CD4-positive, CD25-positive, alpha-beta regulatory T cell (primary cell): Measurements from ENCODE around the gene APOA4. TPM values are rescaled to one million over a fixed set of nuclear protein-coding genes. Genes with fewer than 3 reads are reported as not detected.

Experiments
- ATAC-seq, 2 donors: fragments of 150-1000 bp; cut with Tn5 transposase; one replicate each; pipeline ENCODE4 v1.10.0; 2021; ENCODE audit warnings: low read depth in 2 of 2, moderate number of reproducible peaks in 2 of 2, moderate library complexity in 1 of 2
- DNase-seq, 3 donors: peaks; one replicate each; pipeline versions ENCODE4 v3.0.0 to v3.0.0-alpha.2; 2012 to 2022; ENCODE audit warnings: mixed read lengths in 1 of 3
- H3K27ac ChIP-seq: one replicate; pipeline ENCODE4 v1.7.0; 2013; ENCODE audit warnings: mild to moderate bottlenecking, low read length; ENCODE audit not compliant: insufficient read depth, poor library complexity, severe bottlenecking
- H3K27me3 ChIP-seq: one replicate; pipeline ENCODE4 v1.7.0; 2013; ENCODE audit warnings: low read length; ENCODE audit not compliant: control insufficient read depth, insufficient read depth
- H3K36me3 ChIP-seq: one replicate; pipeline ENCODE4 v1.7.0; 2013; ENCODE audit warnings: mild to moderate bottlenecking, low read length, moderate library complexity; ENCODE audit not compliant: control insufficient read depth, insufficient read depth
- H3K4me1 ChIP-seq: 2 replicates; pipeline ENCODE4 v1.7.0; 2013; ENCODE audit warnings: mild to moderate bottlenecking, low read length; ENCODE audit not compliant: insufficient read depth, control insufficient read depth, poor library complexity, severe bottlenecking
- H3K4me3 ChIP-seq: one replicate; pipeline ENCODE4 v1.7.0; 2013; ENCODE audit warnings: low read depth, mild to moderate bottlenecking, low read length, moderate library complexity
- H3K9me3 ChIP-seq, 2 experiments: 1 replicate in 1 of 2; 2 replicates in 1 of 2; pipeline ENCODE4 v1.7.0; 2013; ENCODE audit warnings: low read length in 2 of 2, mild to moderate bottlenecking in 1 of 2, moderate library complexity in 1 of 2; ENCODE audit not compliant: control insufficient read depth in 2 of 2
- H3K27ac Mint-ChIP-seq, 3 donors: one replicate each; pipeline ENCODE4 v1.8.0; 2020 to 2022; ENCODE audit warnings: mild to moderate bottlenecking in 3 of 3, mixed read lengths in 3 of 3, moderate library complexity in 2 of 3
- H3K27me3 Mint-ChIP-seq: one replicate; pipeline ENCODE4 v1.8.0; 2022; ENCODE audit warnings: mild to moderate bottlenecking, mixed read lengths
- H3K36me3 Mint-ChIP-seq: one replicate; pipeline ENCODE4 v1.8.0; 2020; ENCODE audit warnings: mixed read lengths
- H3K4me1 Mint-ChIP-seq, 4 donors: one replicate each; pipeline ENCODE4 v1.8.0; 2020 to 2022; ENCODE audit warnings: mixed read lengths in 4 of 4, mild to moderate bottlenecking in 1 of 4
- H3K4me3 Mint-ChIP-seq, 4 donors: one replicate each; pipeline ENCODE4 v1.8.0; 2020 to 2022; ENCODE audit warnings: mild to moderate bottlenecking in 4 of 4, mixed read lengths in 4 of 4, moderate library complexity in 3 of 4
- H3K9me3 Mint-ChIP-seq, 7 donors: one replicate each; pipeline ENCODE4 v1.8.0; 2020 to 2022; ENCODE audit warnings: mixed read lengths in 7 of 7, mild to moderate bottlenecking in 3 of 7, moderate library complexity in 2 of 7
- polyA plus RNA-seq, 4 donors: library from polyadenylated mRNA; unstranded; fragments of 300-500 nt; fragmentation: Illumina TruSeq; gene quantifications; one replicate each; pipeline ENCODE4 v1.2.3, GENCODE V29; 2021
- total RNA-seq: library from RNA; stranded (reverse); gene quantifications from one replicate; pipeline ENCODE4 v1.2.3, GENCODE V29; 2022

The APOA4 gene
- total and polyA plus RNA-seq, 5 donors from 2014 or later = not detected

GRCh38 chr11:116819049-116819448 lies 4.1 kb downstream of the APOA4 start:
- Histone ChIP-seq H3K9me3 (no peaks in the 10 kb centered on the region), H3K4me3 (no peak overlapping the region), H3K36me3 (no peaks in the 10 kb centered on the region), H3K4me1 (no peaks in the 10 kb centered on the region), H3K27ac (no peak overlapping the region), H3K27me3 (no peaks in the 10 kb centered on the region)
- no peak overlapping the region for H3K27ac Mint-ChIP-seq
- no peaks in the 10 kb centered on the region for H3K36me3 Mint-ChIP-seq
- ATAC-seq (no peak), DNase-seq (no peak)
- H3K27me3 Mint-ChIP-seq = no peaks in the 10 kb centered on the region
- no peaks in the 10 kb centered on the region for H3K4me1 Mint-ChIP-seq
- no peak overlapping the region for H3K4me3 Mint-ChIP-seq
- H3K9me3 Mint-ChIP-seq = no peaks in the 10 kb centered on the region

DNA sequence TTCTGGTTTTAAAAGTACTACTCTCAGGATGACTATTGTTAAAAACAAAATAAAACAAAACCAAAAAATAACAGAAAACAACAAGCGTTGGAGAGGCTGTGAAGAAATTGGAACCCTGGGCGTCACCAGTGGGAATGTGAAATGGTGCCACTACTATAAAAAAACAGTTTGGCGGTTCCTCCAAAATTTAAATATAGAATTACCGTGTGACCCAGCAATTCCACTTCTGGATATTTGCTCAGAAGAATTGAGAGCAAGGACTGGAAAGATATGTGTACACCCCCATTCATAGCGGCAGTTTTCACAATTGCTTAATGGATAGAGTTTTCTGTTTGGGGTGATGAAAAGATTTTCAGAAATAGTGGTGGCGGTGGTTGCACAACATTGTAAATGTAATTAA lies 8.6 kb downstream of the APOA4 start:
- Mint-ChIP-seq H3K4me1 (no peaks in the 10 kb centered on the region), H3K36me3 (no peaks in the 10 kb centered on the region), H3K27ac (no peak overlapping the region), H3K4me3 (no peak overlapping the region), H3K27me3 (no peaks in the 10 kb centered on the region), H3K9me3 (peaks cover 0 to 1% (median 0%) of the 10 kb centered on the region in 7 donors)
- Histone ChIP-seq H3K9me3 (no peaks in the 10 kb centered on the region), H3K36me3 (no peaks in the 10 kb centered on the region), H3K27ac (no peak overlapping the region), H3K4me1 (no peaks in the 10 kb centered on the region), H3K4me3 (no peak overlapping the region), H3K27me3 (no peaks in the 10 kb centered on the region)
- ATAC-seq (no peak), DNase-seq (no peak)

DNA sequence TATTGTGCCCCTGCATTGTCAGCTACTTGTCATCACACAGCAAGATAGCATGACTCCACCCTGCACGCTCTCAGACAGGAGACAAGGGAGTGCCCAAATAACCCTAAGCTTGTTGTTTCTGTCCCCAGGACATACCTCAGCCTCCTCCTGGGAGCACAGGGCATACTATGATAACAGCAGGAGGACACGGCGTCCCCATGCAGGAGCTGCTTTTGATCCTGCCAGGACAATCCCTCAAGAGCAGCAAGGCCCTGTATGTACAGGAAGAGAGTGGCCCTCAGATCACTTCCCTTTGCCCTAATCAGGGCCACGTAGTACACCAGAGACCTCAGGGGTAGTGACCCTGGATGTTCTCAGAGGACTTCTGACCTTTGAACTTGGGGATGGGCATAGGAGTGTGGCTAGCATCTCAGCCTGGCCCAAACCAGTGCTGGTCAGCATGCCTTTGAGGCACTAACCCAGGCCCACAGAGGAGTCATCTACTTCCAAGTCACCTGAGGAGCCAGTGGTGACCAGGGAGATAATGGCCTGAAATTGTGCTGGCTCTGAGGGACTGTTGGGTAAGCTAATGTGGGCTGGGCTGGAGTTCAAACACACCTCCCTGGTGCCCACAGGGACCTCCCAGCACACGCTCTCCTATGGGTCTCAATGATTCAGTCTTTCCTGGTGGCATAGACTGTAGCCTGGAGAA lies 9.2 kb downstream of the APOA4 start:
- H3K27ac Mint-ChIP-seq = no peak overlapping the region
- H3K4me3 ChIP-seq = no peak overlapping the region
- ATAC-seq (no peak), DNase-seq (no peak)
- peaks cover 0 to 1% (median 0%) of the 10 kb centered on the region in 7 donors for H3K9me3 Mint-ChIP-seq
- no peaks in the 10 kb centered on the region for H3K36me3 ChIP-seq
- no peaks in the 10 kb centered on the region for H3K36me3 Mint-ChIP-seq
- H3K27me3 Mint-ChIP-seq = no peaks in the 10 kb centered on the region
- no peak overlapping the region for H3K27ac ChIP-seq
- H3K9me3 ChIP-seq = no peaks in the 10 kb centered on the region
- H3K4me1 ChIP-seq = no peaks in the 10 kb centered on the region
- H3K4me1 Mint-ChIP-seq = no peaks in the 10 kb centered on the region
- no peak overlapping the region for H3K4me3 Mint-ChIP-seq
- no peaks in the 10 kb centered on the region for H3K27me3 ChIP-seq

- no peak overlapping the region for H3K27ac Mint-ChIP-seq
- ATAC-seq = no peak
- Histone ChIP-seq H3K4me1 (no peaks in the 10 kb centered on the region), H3K27ac (no peak overlapping the region), H3K36me3 (no peaks in the 10 kb centered on the region), H3K27me3 (no peaks in the 10 kb centered on the region), H3K9me3 (no peaks in the 10 kb centered on the region), H3K4me3 (no peak overlapping the region)
- H3K4me1 Mint-ChIP-seq = no peaks in the 10 kb centered on the region
- no peaks in the 10 kb centered on the region for H3K36me3 Mint-ChIP-seq
- DNase-seq = no peak
- no peak overlapping the region for H3K4me3 Mint-ChIP-seq
- no peaks in the 10 kb centered on the region for H3K27me3 Mint-ChIP-seq
- H3K9me3 Mint-ChIP-seq = peaks cover 0 to 1% (median 0%) of the 10 kb centered on the region in 7 donors
These were observed 9.9 kb downstream of the APOA4 start for GRCh38 chr11:116813170-116813569.

GRCh38 chr11:116812109-116812508 lies 11.0 kb downstream of the APOA4 start:
- H3K4me1 ChIP-seq = no peaks in the 10 kb centered on the region
- H3K36me3 Mint-ChIP-seq = no peaks in the 10 kb centered on the region
- H3K27ac ChIP-seq = no peak overlapping the region
- H3K9me3 Mint-ChIP-seq = peaks cover 0 to 1% (median 0%) of the 10 kb centered on the region in 7 donors
- no peaks in the 10 kb centered on the region for H3K9me3 ChIP-seq
- no peak overlapping the region for H3K4me3 Mint-ChIP-seq
- H3K27me3 ChIP-seq = no peaks in the 10 kb centered on the region
- no peaks in the 10 kb centered on the region for H3K4me1 Mint-ChIP-seq
- ATAC-seq (no peak), DNase-seq (no peak)
- no peak overlapping the region for H3K27ac Mint-ChIP-seq
- H3K27me3 Mint-ChIP-seq = no peaks in the 10 kb centered on the region
- H3K36me3 ChIP-seq = no peaks in the 10 kb centered on the region
- no peak overlapping the region for H3K4me3 ChIP-seq

GRCh38 chr11:116811194-116811593 lies 11.9 kb downstream of the APOA4 start:
- Mint-ChIP-seq H3K4me1 (no peaks in the 10 kb centered on the region), H3K4me3 (no peak overlapping the region), H3K9me3 (peaks cover 0 to 1% (median 0%) of the 10 kb centered on the region in 7 donors), H3K27me3 (peaks cover under 1% of the 10 kb centered on the region), H3K36me3 (no peaks in the 10 kb centered on the region), H3K27ac (no peak overlapping the region)
- Histone ChIP-seq H3K4me3 (no peak overlapping the region), H3K36me3 (no peaks in the 10 kb centered on the region), H3K27me3 (no peaks in the 10 kb centered on the region), H3K27ac (no peak overlapping the region), H3K4me1 (no peaks in the 10 kb centered on the region), H3K9me3 (no peaks in the 10 kb centered on the region)
- DNase-seq (no peak), ATAC-seq (no peak)

DNA sequence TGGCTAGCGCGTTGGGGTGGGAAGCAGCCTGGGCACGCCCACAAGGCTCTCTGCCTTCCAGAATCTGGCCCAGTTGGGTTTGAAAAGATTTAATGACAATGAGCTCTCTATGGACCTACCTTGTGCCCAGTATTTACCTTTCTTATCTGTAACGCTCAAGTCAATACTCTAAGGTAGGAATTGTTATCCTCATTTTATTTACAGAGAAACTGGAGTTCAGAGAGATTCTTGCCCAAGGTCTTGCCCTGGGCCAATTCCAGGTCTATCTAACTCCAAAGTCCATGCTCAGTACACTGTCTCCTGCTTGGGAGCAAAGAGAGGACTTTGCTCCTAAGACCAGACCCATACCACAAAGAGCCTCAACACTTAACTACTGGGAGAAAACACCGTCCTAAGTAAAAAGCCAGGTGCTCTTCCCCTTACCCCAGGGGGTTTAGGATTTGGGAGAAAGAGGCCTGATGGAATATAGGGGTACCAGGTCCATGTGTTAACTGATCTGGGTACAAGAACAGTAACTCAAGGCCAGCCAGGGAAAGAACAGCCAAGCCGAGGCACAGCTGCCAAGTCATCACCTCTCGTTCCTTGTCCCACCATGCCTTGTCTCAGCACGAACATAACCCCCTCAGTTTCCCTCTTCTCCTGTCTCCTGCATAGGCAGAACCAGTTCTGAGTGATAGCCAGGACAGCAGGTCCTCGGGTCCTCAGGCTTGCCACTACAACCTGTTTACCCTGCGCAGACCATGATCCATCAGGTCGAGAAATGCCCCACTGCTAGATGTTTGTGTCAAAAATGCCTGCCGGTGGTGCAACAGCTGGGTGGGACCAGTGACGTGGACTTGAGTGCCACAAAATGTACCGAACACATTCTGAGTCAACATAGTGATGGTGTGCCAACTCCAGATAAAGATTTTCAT lies 14.6 kb downstream of the APOA4 start:
- ATAC-seq = no peak
- H3K4me1 Mint-ChIP-seq = no peaks in the 10 kb centered on the region

More for the DNA sequence above, 14.6 kb downstream of the APOA4 start:
- no peak overlapping the region for H3K4me3 ChIP-seq
- DNase-seq = no peak
- H3K4me1 ChIP-seq = no peaks in the 10 kb centered on the region
- no peaks in the 10 kb centered on the region for H3K36me3 Mint-ChIP-seq
- no peaks in the 10 kb centered on the region for H3K9me3 ChIP-seq
- H3K27ac ChIP-seq = no peak overlapping the region
- H3K4me3 Mint-ChIP-seq = no peak overlapping the region
- no peaks in the 10 kb centered on the region for H3K27me3 ChIP-seq
- H3K27me3 Mint-ChIP-seq = peaks cover 6% of the 10 kb centered on the region
- H3K27ac Mint-ChIP-seq = no peak overlapping the region
- no peaks in the 10 kb centered on the region for H3K36me3 ChIP-seq
- peaks cover 0 to 1% (median 0%) of the 10 kb centered on the region in 7 donors for H3K9me3 Mint-ChIP-seq
